ENCODE data around the gene AFF1.

AFF1 gene

GRCh38 chr4:86934771-86935565 lies at the start of gene AFF1:
AFF1 (plus strand) TSS chr4:86935011; CDS start chr4:86948534, 13,523 bp downstream.
- H3K9ac ChIP-seq (ENCODE audit: low read depth, low read length) = peak within 1 kb of the TSS; percentile 90
- peak within 1 kb of the TSS; percentile 91 for H3K27ac ChIP-seq (ENCODE audit: low read depth, low read length)
- no peaks in the 10 kb centered on the region for H3K9me3 ChIP-seq (ENCODE audit: control insufficient read depth, insufficient read depth, low read length)
- peak within 1 kb of the TSS; percentile 98 for H3K4me3 ChIP-seq (ENCODE audit: low read depth, low read length)
- no peaks in the 10 kb centered on the region for H3K27me3 ChIP-seq (ENCODE audit: control insufficient read depth, insufficient read depth, low read length)
- peaks cover 8% of the 10 kb centered on the region for H3K36me3 ChIP-seq (ENCODE audit: control insufficient read depth, insufficient read depth, low read length)
- peaks cover 29% of the 10 kb centered on the region for H3K4me1 ChIP-seq (ENCODE audit: control insufficient read depth, insufficient read depth, low read length)

- H3K4me3 ChIP-seq (ENCODE audit: low read depth, low read length) = no peak overlapping the region
- peaks cover 17% of the 10 kb centered on the region for H3K4me1 ChIP-seq (ENCODE audit: control insufficient read depth, insufficient read depth, low read length)
- no peaks in the 10 kb centered on the region for H3K36me3 ChIP-seq (ENCODE audit: control insufficient read depth, insufficient read depth, low read length)
- H3K9me3 ChIP-seq (ENCODE audit: control insufficient read depth, insufficient read depth, low read length) = no peaks in the 10 kb centered on the region
- peaks cover 14% of the 10 kb centered on the region for H3K27me3 ChIP-seq (ENCODE audit: control insufficient read depth, insufficient read depth, low read length)
- H3K9ac ChIP-seq (ENCODE audit: low read depth, low read length) = no peak overlapping the region
- no peak overlapping the region for H3K27ac ChIP-seq (ENCODE audit: low read depth, low read length)
Observed at GRCh38 chr4:86890790-86891189, 44.0 kb upstream of the AFF1 start.

GRCh38 chr4:86891762-86892635 lies 42.8 kb upstream of the AFF1 start, which contains the start of gene C4orf36:
C4orf36 (minus strand) TSS chr4:86892422; CDS start chr4:86891520, 902 bp downstream.
- H3K4me1 ChIP-seq (ENCODE audit: control insufficient read depth, insufficient read depth, low read length) = peaks cover 17% of the 10 kb centered on the region
- H3K27me3 ChIP-seq (ENCODE audit: control insufficient read depth, insufficient read depth, low read length) = peaks cover 14% of the 10 kb centered on the region
- H3K4me3 ChIP-seq (ENCODE audit: low read depth, low read length) = peak within 1 kb of the TSS; percentile 77
- H3K36me3 ChIP-seq (ENCODE audit: control insufficient read depth, insufficient read depth, low read length) = no peaks in the 10 kb centered on the region
- no peaks in the 10 kb centered on the region for H3K9me3 ChIP-seq (ENCODE audit: control insufficient read depth, insufficient read depth, low read length)
- peak within 1 kb of the TSS; percentile 87 for H3K27ac ChIP-seq (ENCODE audit: low read depth, low read length)
- H3K9ac ChIP-seq (ENCODE audit: low read depth, low read length) = peak within 1 kb of the TSS; percentile 86

- H3K27me3 ChIP-seq (ENCODE audit: control insufficient read depth, insufficient read depth, low read length) = peaks cover 14% of the 10 kb centered on the region
- H3K36me3 ChIP-seq (ENCODE audit: control insufficient read depth, insufficient read depth, low read length) = no peaks in the 10 kb centered on the region
- peaks cover 17% of the 10 kb centered on the region for H3K4me1 ChIP-seq (ENCODE audit: control insufficient read depth, insufficient read depth, low read length)
- peak overlapping the region; percentile 77 for H3K4me3 ChIP-seq (ENCODE audit: low read depth, low read length)
- peak overlapping the region; percentile 87 for H3K27ac ChIP-seq (ENCODE audit: low read depth, low read length)
- no peaks in the 10 kb centered on the region for H3K9me3 ChIP-seq (ENCODE audit: control insufficient read depth, insufficient read depth, low read length)
- H3K9ac ChIP-seq (ENCODE audit: low read depth, low read length) = peak overlapping the region; percentile 86
Observed at GRCh38 chr4:86892636-86892960, 42.2 kb upstream of the AFF1 start.

GRCh38 chr4:86893136-86893535 lies 41.7 kb upstream of the AFF1 start:
- H3K36me3 ChIP-seq (ENCODE audit: control insufficient read depth, insufficient read depth, low read length) = no peaks in the 10 kb centered on the region
- peaks cover 14% of the 10 kb centered on the region for H3K27me3 ChIP-seq (ENCODE audit: control insufficient read depth, insufficient read depth, low read length)
- no peaks in the 10 kb centered on the region for H3K9me3 ChIP-seq (ENCODE audit: control insufficient read depth, insufficient read depth, low read length)
- H3K4me3 ChIP-seq (ENCODE audit: low read depth, low read length) = no peak overlapping the region; the same call in 1 of the 2 replicates
- H3K4me1 ChIP-seq (ENCODE audit: control insufficient read depth, insufficient read depth, low read length) = peaks cover 17% of the 10 kb centered on the region
- H3K9ac ChIP-seq (ENCODE audit: low read depth, low read length) = no peak overlapping the region
- H3K27ac ChIP-seq (ENCODE audit: low read depth, low read length) = no peak overlapping the region

GRCh38 chr4:86894455-86894854 lies 40.4 kb upstream of the AFF1 start:
- Histone ChIP-seq H3K27me3 (ENCODE audit: control insufficient read depth, insufficient read depth, low read length) (peaks cover 14% of the 10 kb centered on the region), H3K9ac (ENCODE audit: low read depth, low read length) (no peak overlapping the region), H3K4me3 (ENCODE audit: low read depth, low read length) (no peak overlapping the region), H3K27ac (ENCODE audit: low read depth, low read length) (no peak overlapping the region), H3K9me3 (ENCODE audit: control insufficient read depth, insufficient read depth, low read length) (no peaks in the 10 kb centered on the region), H3K4me1 (ENCODE audit: control insufficient read depth, insufficient read depth, low read length) (peaks cover 17% of the 10 kb centered on the region), H3K36me3 (ENCODE audit: control insufficient read depth, insufficient read depth, low read length) (no peaks in the 10 kb centered on the region)

GRCh38 chr4:86895692-86896488 lies 38.9 kb upstream of the AFF1 start:
- Histone ChIP-seq H3K9ac (ENCODE audit: low read depth, low read length) (no peak overlapping the region), H3K27me3 (ENCODE audit: control insufficient read depth, insufficient read depth, low read length) (peaks cover 14% of the 10 kb centered on the region), H3K36me3 (ENCODE audit: control insufficient read depth, insufficient read depth, low read length) (no peaks in the 10 kb centered on the region), H3K4me3 (ENCODE audit: low read depth, low read length) (no peak overlapping the region), H3K27ac (ENCODE audit: low read depth, low read length) (no peak overlapping the region), H3K4me1 (ENCODE audit: control insufficient read depth, insufficient read depth, low read length) (peaks cover 13% of the 10 kb centered on the region), H3K9me3 (ENCODE audit: control insufficient read depth, insufficient read depth, low read length) (no peaks in the 10 kb centered on the region)

- no peaks in the 10 kb centered on the region for H3K36me3 ChIP-seq (ENCODE audit: control insufficient read depth, insufficient read depth, low read length)
- no peak overlapping the region for H3K9ac ChIP-seq (ENCODE audit: low read depth, low read length)
- H3K4me3 ChIP-seq (ENCODE audit: low read depth, low read length) = no peak overlapping the region
- H3K27ac ChIP-seq (ENCODE audit: low read depth, low read length) = no peak overlapping the region
- H3K27me3 ChIP-seq (ENCODE audit: control insufficient read depth, insufficient read depth, low read length) = peaks cover 11% of the 10 kb centered on the region
- H3K9me3 ChIP-seq (ENCODE audit: control insufficient read depth, insufficient read depth, low read length) = no peaks in the 10 kb centered on the region
- H3K4me1 ChIP-seq (ENCODE audit: control insufficient read depth, insufficient read depth, low read length) = peaks cover 6% of the 10 kb centered on the region
Observed at GRCh38 chr4:86896596-86896995, 38.2 kb upstream of the AFF1 start.

GRCh38 chr4:86898562-86898961 lies 36.2 kb upstream of the AFF1 start:
- Histone ChIP-seq H3K9me3 (ENCODE audit: control insufficient read depth, insufficient read depth, low read length) (no peaks in the 10 kb centered on the region), H3K9ac (ENCODE audit: low read depth, low read length) (no peak overlapping the region), H3K4me1 (ENCODE audit: control insufficient read depth, insufficient read depth, low read length) (no peaks in the 10 kb centered on the region), H3K27me3 (ENCODE audit: control insufficient read depth, insufficient read depth, low read length) (peaks cover 4% of the 10 kb centered on the region; the same call in 1 of the 2 replicates), H3K36me3 (ENCODE audit: control insufficient read depth, insufficient read depth, low read length) (no peaks in the 10 kb centered on the region), H3K4me3 (ENCODE audit: low read depth, low read length) (no peak overlapping the region), H3K27ac (ENCODE audit: low read depth, low read length) (no peak overlapping the region)

GRCh38 chr4:86901864-86902263 lies 32.9 kb upstream of the AFF1 start:
- Histone ChIP-seq H3K9me3 (ENCODE audit: control insufficient read depth, insufficient read depth, low read length) (no peaks in the 10 kb centered on the region), H3K9ac (ENCODE audit: low read depth, low read length) (no peak overlapping the region), H3K27ac (ENCODE audit: low read depth, low read length) (no peak overlapping the region), H3K4me1 (ENCODE audit: control insufficient read depth, insufficient read depth, low read length) (no peaks in the 10 kb centered on the region), H3K36me3 (ENCODE audit: control insufficient read depth, insufficient read depth, low read length) (no peaks in the 10 kb centered on the region), H3K4me3 (ENCODE audit: low read depth, low read length) (no peak overlapping the region), H3K27me3 (ENCODE audit: control insufficient read depth, insufficient read depth, low read length) (peaks cover 9% of the 10 kb centered on the region; the same call in 1 of the 2 replicates)

Measured in HUES48 (cell line).